Parathyroid adenoma (tissue), 2 donors: Measurements from ENCODE around the gene DRP2.

ENCODE experiments used
- H2AFZ ChIP-seq: fragments of 300-600 bp; sonication (generic); one replicate; pipeline ENCODE4 v1.7.0; 2017; ENCODE audit warnings: antibody characterized with exemption, mild to moderate bottlenecking
- H3K27ac ChIP-seq: fragments of 300-600 bp; sonication (generic); one replicate; pipeline ENCODE4 v1.7.0; 2017
- H3K27me3 ChIP-seq: fragments of 300-600 bp; sonication (generic); one replicate; pipeline ENCODE4 v1.7.0; 2017; ENCODE audit warnings: low read length; ENCODE audit not compliant: control insufficient read depth, insufficient read depth
- H3K36me3 ChIP-seq: fragments of 300-600 bp; sonication (generic); one replicate; pipeline ENCODE4 v1.7.0; 2017; ENCODE audit warnings: low read length; ENCODE audit not compliant: control insufficient read depth, insufficient read depth
- H3K4me1 ChIP-seq: fragments of 300-600 bp; sonication (generic); one replicate; pipeline ENCODE4 v1.7.0; 2017; ENCODE audit warnings: control low read depth
- H3K4me2 ChIP-seq: fragments of 300-600 bp; sonication (generic); one replicate; pipeline ENCODE4 v1.7.0; 2017; ENCODE audit warnings: low read length
- H3K4me3 ChIP-seq: fragments of 300-600 bp; sonication (generic); one replicate; pipeline ENCODE4 v1.7.0; 2017; ENCODE audit warnings: low read depth, low read length
- H3K79me2 ChIP-seq: fragments of 300-600 bp; sonication (generic); one replicate; pipeline ENCODE4 v1.7.0; 2017; ENCODE audit warnings: control low read depth
- H3K9ac ChIP-seq: fragments of 300-600 bp; sonication (generic); one replicate; pipeline ENCODE4 v1.7.0; 2017; ENCODE audit warnings: mild to moderate bottlenecking
- H3K9me3 ChIP-seq: fragments of 300-600 bp; sonication (generic); one replicate; pipeline ENCODE4 v1.7.0; 2017; ENCODE audit warnings: low read length; ENCODE audit not compliant: control insufficient read depth
- TF ChIP-seq, protein P1 (sequence below): fragments of 300-600 bp; sonication (generic); IDR thresholded peaks from one replicate; pipeline ENCODE4 v1.7.0; 2017; ENCODE audit warnings: antibody characterized with exemption, mild to moderate bottlenecking
- donor health status: primary hyperparathyroidism.

The DRP2 gene

DNA sequence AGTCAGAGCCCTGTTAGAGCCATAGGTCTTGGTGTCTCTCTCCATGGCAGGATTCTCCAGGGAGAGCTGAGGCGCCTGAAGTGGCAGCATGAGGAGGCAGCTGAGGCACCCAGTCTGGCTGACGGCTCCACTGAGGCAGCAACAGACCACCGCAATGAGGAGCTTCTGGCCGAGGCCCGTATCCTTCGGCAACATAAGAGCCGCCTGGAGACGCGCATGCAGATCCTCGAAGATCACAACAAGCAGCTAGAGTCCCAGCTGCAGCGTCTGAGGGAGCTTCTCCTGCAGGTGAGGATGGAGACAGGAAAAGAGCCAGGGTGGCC is 38.6 kb downstream of the DRP2 start:
- TF ChIP-seq, protein P1, sequence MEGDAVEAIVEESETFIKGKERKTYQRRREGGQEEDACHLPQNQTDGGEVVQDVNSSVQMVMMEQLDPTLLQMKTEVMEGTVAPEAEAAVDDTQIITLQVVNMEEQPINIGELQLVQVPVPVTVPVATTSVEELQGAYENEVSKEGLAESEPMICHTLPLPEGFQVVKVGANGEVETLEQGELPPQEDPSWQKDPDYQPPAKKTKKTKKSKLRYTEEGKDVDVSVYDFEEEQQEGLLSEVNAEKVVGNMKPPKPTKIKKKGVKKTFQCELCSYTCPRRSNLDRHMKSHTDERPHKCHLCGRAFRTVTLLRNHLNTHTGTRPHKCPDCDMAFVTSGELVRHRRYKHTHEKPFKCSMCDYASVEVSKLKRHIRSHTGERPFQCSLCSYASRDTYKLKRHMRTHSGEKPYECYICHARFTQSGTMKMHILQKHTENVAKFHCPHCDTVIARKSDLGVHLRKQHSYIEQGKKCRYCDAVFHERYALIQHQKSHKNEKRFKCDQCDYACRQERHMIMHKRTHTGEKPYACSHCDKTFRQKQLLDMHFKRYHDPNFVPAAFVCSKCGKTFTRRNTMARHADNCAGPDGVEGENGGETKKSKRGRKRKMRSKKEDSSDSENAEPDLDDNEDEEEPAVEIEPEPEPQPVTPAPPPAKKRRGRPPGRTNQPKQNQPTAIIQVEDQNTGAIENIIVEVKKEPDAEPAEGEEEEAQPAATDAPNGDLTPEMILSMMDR, result no peak
- no peaks in the 10 kb centered on the region for H3K79me2 ChIP-seq
- H3K9me3 ChIP-seq, result no peaks in the 10 kb centered on the region
- H2AFZ ChIP-seq, result no peak overlapping the region
- H3K36me3 ChIP-seq, result no peaks in the 10 kb centered on the region
- H3K27ac ChIP-seq, result no peak overlapping the region
- no peak overlapping the region for H3K9ac ChIP-seq
- no peak overlapping the region for H3K4me2 ChIP-seq
- H3K4me3 ChIP-seq, result no peak overlapping the region
- peaks cover 3% of the 10 kb centered on the region for H3K4me1 ChIP-seq
- H3K27me3 ChIP-seq, result no peaks in the 10 kb centered on the region

DNA sequence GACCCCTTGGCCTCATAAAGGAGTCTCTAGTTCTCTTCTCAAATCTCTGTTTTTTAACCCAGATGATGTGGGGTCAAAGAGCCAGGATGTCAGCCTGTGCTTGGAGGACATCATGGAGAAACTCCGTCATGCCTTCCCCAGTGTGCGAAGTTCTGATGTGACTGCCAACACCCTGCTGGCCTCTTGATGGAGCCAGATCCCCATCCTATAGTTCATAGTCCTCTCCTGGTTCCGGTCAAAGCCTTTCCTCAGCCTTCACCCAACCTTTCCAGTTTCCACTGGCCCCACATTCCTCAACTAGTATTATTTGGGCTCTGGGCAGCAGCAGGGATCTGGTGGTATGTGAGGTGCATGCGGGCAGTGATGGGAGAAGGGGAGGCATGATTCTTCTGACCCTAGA is 40.8 kb downstream of the DRP2 start:
- TF ChIP-seq, protein P1, result no peak
- Histone ChIP-seq H3K4me3 (no peak overlapping the region), H3K9me3 (no peaks in the 10 kb centered on the region), H3K4me2 (no peak overlapping the region), H3K27me3 (no peaks in the 10 kb centered on the region), H3K36me3 (no peaks in the 10 kb centered on the region), H3K9ac (no peak overlapping the region), H3K79me2 (no peaks in the 10 kb centered on the region), H3K4me1 (no peaks in the 10 kb centered on the region), H3K27ac (no peak overlapping the region), H2AFZ (no peak overlapping the region)

DNA sequence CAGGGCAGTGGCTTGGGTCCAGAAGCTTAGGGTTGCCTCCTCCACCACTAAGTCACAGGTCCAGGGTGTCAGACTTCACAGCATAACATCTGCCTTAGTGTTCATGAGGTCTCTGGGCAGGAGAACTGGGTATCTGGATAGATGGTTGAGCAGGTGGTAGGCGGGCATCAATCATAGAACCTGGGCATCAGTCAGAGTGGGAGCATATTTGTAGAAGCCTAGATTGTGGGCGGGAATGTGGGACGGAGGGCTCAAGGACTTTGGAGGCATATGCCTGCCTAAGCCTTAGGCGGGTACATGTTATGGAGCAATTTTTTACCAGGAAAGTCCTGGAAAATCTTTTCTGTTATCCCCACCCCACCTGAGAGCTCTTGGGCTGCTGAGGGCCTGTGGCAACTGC is 43.0 kb downstream of the DRP2 start:
- no peak overlapping the region for H3K4me2 ChIP-seq
- TF ChIP-seq, protein P1, result no peak
- no peak overlapping the region for H3K9ac ChIP-seq
- no peak overlapping the region for H3K4me3 ChIP-seq
- H3K27me3 ChIP-seq, result no peaks in the 10 kb centered on the region
- H3K4me1 ChIP-seq, result no peaks in the 10 kb centered on the region
- no peak overlapping the region for H3K27ac ChIP-seq
- no peaks in the 10 kb centered on the region for H3K9me3 ChIP-seq
- no peak overlapping the region for H2AFZ ChIP-seq
- H3K79me2 ChIP-seq, result no peaks in the 10 kb centered on the region
- H3K36me3 ChIP-seq, result no peaks in the 10 kb centered on the region

DNA sequence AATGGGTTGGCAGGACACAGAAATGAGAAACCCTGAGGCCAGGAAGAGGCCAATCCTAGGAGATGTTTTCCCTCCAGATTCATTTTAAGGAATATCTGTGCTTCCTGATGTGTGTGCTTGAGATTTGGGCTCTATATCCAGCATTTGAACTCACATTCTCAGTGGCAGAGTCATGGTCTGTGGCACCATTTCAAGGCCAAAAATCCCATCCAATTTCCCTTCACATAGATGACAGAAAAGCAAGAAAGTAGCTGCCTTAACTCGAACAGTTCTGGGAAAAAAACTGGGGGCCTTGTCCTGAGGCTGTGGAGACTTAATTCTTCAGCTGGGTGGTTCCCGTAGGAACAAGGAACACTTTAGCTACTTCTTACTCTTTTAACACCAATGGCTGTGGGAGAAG is 44.2 kb downstream of the DRP2 start:
- Histone ChIP-seq H3K4me2 (no peak overlapping the region), H3K4me1 (no peaks in the 10 kb centered on the region), H3K27me3 (no peaks in the 10 kb centered on the region), H3K79me2 (no peaks in the 10 kb centered on the region), H2AFZ (no peak overlapping the region), H3K27ac (no peak overlapping the region), H3K9ac (no peak overlapping the region), H3K36me3 (no peaks in the 10 kb centered on the region), H3K9me3 (no peaks in the 10 kb centered on the region), H3K4me3 (no peak overlapping the region)
- TF ChIP-seq, protein P1, result no peak

DNA sequence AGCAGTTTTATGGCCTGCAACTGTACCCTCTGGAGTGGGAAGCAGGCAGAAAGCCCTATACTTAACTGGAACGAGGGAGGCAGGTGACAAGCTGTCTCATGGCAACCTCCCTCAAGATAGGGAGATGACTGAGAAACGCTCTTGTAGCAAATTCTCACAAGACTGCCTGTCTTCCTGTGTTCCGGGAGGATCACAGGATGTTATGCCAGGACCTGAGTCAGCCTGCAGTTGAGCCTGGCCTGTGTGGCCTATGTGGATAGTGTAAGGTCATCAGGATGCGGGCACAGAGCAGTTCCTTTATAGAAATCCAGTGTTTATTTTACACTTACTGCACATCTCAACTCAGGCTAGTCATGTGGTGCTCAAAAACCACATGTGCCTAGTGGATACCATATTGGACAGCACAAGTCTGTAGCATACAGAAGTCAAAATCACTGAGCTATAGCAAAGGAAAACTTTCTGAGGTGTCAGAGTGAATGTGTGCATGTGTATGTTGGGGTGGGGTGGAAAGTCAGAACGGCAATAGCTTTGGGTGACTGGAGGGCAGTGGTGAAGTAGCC is 46.4 kb downstream of the DRP2 start:
- Histone ChIP-seq H3K4me2 (no peak overlapping the region), H3K79me2 (no peaks in the 10 kb centered on the region), H3K9me3 (no peaks in the 10 kb centered on the region), H3K9ac (no peak overlapping the region), H3K27ac (no peak overlapping the region), H3K4me3 (no peak overlapping the region), H3K36me3 (no peaks in the 10 kb centered on the region), H3K27me3 (no peaks in the 10 kb centered on the region), H3K4me1 (no peaks in the 10 kb centered on the region), H2AFZ (no peak overlapping the region)
- TF ChIP-seq, protein P1, result no peak
